Measurements from ENCODE around the gene SPRR2F. TPM values are rescaled to one million over a fixed set of nuclear protein-coding genes. Genes with fewer than 3 reads are reported as not detected.

The SPRR2F gene
- total and polyA plus RNA-seq, 8 donors: 0.63 TPM; not detected in 7

DNA sequence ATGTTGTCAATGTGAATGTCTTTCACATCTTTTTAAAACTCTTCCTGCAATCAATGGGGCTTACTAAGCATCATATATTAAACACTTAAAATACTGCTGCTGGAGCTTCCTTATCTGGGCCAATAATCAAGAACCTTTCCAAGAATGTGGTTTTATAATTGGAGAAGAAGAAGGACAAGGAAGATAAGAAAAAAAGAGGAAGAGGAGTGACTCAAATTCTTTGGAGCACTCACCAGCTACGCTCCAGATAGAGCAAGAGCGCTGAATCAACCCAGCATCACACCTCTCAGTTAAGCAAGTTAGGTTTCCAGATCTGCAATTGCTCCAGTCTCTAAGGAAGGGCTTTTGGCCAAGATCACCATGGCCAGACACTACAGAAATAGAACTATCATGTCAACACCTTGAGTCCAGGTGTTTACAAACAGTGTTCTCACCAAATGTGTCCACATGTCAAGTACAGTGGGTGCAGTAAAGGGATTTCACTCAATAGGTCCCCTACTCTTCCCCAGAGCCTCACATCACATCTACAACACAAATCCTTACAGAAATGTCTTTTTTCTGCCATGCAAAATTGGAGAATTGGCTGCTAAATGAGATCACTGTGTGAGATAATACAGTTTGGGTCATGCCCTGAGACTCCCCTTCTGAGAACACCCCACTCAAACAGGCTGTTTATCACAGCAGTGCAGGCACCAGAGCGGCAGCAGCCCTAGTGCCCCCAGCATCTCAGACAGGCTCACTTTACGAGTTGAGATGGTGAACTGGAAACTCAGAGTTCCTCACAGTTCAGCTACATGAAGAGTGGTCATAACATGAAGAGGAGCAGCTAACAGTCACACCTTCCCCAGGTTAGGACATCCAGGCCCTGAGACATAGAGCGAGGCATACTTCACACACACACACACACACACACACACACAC, 40.2 kb downstream of the SPRR2F start:
- Histone ChIP-seq H3K4me1 (no peaks in the 10 kb centered on the region), H3K36me3 (no peaks in the 10 kb centered on the region), H3K4me3 (no peak overlapping the region), H3K9me3 (no peaks in the 10 kb centered on the region), H3K27ac (no peak overlapping the region), H3K27me3 (no peaks in the 10 kb centered on the region)
- TF ChIP-seq, protein P1, sequence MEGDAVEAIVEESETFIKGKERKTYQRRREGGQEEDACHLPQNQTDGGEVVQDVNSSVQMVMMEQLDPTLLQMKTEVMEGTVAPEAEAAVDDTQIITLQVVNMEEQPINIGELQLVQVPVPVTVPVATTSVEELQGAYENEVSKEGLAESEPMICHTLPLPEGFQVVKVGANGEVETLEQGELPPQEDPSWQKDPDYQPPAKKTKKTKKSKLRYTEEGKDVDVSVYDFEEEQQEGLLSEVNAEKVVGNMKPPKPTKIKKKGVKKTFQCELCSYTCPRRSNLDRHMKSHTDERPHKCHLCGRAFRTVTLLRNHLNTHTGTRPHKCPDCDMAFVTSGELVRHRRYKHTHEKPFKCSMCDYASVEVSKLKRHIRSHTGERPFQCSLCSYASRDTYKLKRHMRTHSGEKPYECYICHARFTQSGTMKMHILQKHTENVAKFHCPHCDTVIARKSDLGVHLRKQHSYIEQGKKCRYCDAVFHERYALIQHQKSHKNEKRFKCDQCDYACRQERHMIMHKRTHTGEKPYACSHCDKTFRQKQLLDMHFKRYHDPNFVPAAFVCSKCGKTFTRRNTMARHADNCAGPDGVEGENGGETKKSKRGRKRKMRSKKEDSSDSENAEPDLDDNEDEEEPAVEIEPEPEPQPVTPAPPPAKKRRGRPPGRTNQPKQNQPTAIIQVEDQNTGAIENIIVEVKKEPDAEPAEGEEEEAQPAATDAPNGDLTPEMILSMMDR (IDR thresholded peaks at IDR 0.05): no peak
- DNase-seq (no peak), ATAC-seq (no peak)
- intact Hi-C loops (cut with DNase I): no loop called here

DNA sequence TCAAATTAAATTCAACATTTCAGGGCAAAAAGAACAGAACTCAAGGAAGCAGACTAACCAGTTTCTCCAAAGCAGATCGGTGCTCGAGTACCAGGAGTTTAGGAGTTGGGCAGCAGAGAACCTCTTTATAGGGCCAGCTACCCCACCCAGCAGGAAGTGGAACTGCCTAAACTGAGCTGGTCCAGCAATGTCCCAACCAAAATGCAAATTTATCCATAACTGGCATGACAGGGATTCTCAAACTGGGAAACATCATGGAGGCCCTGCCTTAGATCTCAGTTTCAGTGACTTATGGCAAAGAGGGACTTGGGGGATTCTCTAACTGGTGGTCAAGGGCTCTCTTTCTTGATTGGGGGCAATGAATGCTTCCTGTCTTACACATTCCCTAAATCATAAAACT, 41.8 kb downstream of the SPRR2F start, which contains the start of gene SPRR2B:
Gene SPRR2B, minus strand, starts transcription at position 101 of the 400 bp plus-strand sequence. CDS start 772 bp downstream, outside the sequence.
- intact Hi-C loops (cut with DNase I): no loop called here
- H3K27me3 ChIP-seq: no peaks in the 10 kb centered on the region
- no peak within 1 kb of the TSS for H3K4me3 ChIP-seq
- TF ChIP-seq, protein P1 (IDR thresholded peaks at IDR 0.05): no peak
- H3K9me3 ChIP-seq: no peaks in the 10 kb centered on the region
- H3K4me1 ChIP-seq: no peaks in the 10 kb centered on the region
- no peak for DNase-seq
- ATAC-seq: no peak
- no peaks in the 10 kb centered on the region for H3K36me3 ChIP-seq
- no peak within 1 kb of the TSS for H3K27ac ChIP-seq

DNA sequence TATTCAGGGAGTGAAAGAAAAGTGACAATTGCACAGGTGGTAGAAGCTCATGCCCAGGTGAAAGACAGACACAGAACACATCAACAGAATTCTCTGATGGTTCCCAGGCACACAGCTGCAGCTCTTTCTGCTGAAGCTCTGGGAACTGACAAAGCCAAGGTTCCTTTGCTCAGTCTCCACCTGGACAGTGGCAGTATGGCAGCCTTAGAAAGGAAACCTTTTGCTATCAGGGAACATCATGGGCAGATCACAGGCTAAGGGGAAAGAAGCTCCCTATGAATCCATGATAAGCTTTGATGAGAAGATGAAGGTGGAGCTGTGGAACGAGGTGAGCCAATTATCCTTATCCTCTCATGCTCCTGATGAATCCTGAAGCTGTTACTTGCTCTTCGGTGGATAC, 43.1 kb downstream of the SPRR2F start:
- Histone ChIP-seq H3K4me3 (no peak overlapping the region), H3K36me3 (no peaks in the 10 kb centered on the region), H3K27me3 (no peaks in the 10 kb centered on the region), H3K27ac (no peak overlapping the region), H3K4me1 (no peaks in the 10 kb centered on the region), H3K9me3 (no peaks in the 10 kb centered on the region)
- TF ChIP-seq, protein P1 (IDR thresholded peaks at IDR 0.05): no peak
- no peak for DNase-seq
- no peak for ATAC-seq
- intact Hi-C loops (cut with DNase I): no loop called here

Other genes starting within 250 kb of the SPRR2F start
- gene SMCP, start 235.2 kb downstream of the SPRR2F start, total RNA-seq: not detected
- not detected for gene SMCP, start 235.2 kb downstream of the SPRR2F start, polyA plus RNA-seq (ENCODE audit: insufficient read length in 6 of 6)
- under 1 TPM in 1 of 2 donors, not detected in 1; 0.12 TPM for gene IVL, start 205.0 kb downstream of the SPRR2F start, total RNA-seq
- gene IVL, start 205.0 kb downstream of the SPRR2F start, polyA plus RNA-seq (ENCODE audit: insufficient read length in 6 of 6): not detected
- gene SPRR5, start 166.3 kb downstream of the SPRR2F start, total RNA-seq: not detected
- not detected for gene SPRR5, start 166.3 kb downstream of the SPRR2F start, polyA plus RNA-seq (ENCODE audit: insufficient read length in 6 of 6)
- not detected for gene SPRR4, start 142.9 kb downstream of the SPRR2F start, total RNA-seq
- not detected for gene SPRR4, start 142.9 kb downstream of the SPRR2F start, polyA plus RNA-seq (ENCODE audit: insufficient read length in 6 of 6)
- gene SPRR1A, start 129.4 kb downstream of the SPRR2F start, total RNA-seq: not detected
- gene SPRR1A, start 129.4 kb downstream of the SPRR2F start, polyA plus RNA-seq (ENCODE audit: insufficient read length in 6 of 6): not detected
- not detected for gene SPRR3, start 111.8 kb downstream of the SPRR2F start, total RNA-seq
- under 1 TPM in 4 of 6 donors, not detected in 2; 0.24 to 0.55 (median 0.29) TPM for gene SPRR3, start 111.8 kb downstream of the SPRR2F start, polyA plus RNA-seq (ENCODE audit: insufficient read length in 6 of 6)
- gene SPRR1B, start 82.3 kb downstream of the SPRR2F start, total RNA-seq: under 1 TPM in 1 of 2 donors, not detected in 1; 0.73 TPM
- gene SPRR1B, start 82.3 kb downstream of the SPRR2F start, polyA plus RNA-seq (ENCODE audit: insufficient read length in 6 of 6): under 1 TPM in 1 of 6 donors, not detected in 5; 0.24 TPM
- gene SPRR2D, start 72.4 kb downstream of the SPRR2F start, total RNA-seq: not detected
- gene SPRR2D, start 72.4 kb downstream of the SPRR2F start, polyA plus RNA-seq (ENCODE audit: insufficient read length in 6 of 6): not detected
- gene SPRR2A, start 56.0 kb downstream of the SPRR2F start, total RNA-seq: not detected
- gene SPRR2A, start 56.0 kb downstream of the SPRR2F start, polyA plus RNA-seq (ENCODE audit: insufficient read length in 6 of 6): not detected
- gene SPRR2B, start 41.9 kb downstream of the SPRR2F start, total RNA-seq: not detected
- gene SPRR2B, start 41.9 kb downstream of the SPRR2F start, polyA plus RNA-seq (ENCODE audit: insufficient read length in 6 of 6): not detected
- not detected for gene SPRR2E, start 19.0 kb downstream of the SPRR2F start, total RNA-seq
- gene SPRR2E, start 19.0 kb downstream of the SPRR2F start, polyA plus RNA-seq (ENCODE audit: insufficient read length in 6 of 6): not detected
- not detected for gene SPRR2G, start 37.4 kb upstream of the SPRR2F start, total RNA-seq
- gene SPRR2G, start 37.4 kb upstream of the SPRR2F start, polyA plus RNA-seq (ENCODE audit: insufficient read length in 6 of 6): not detected
- gene LELP1, start 89.9 kb upstream of the SPRR2F start, total RNA-seq: not detected
- not detected for gene LELP1, start 89.9 kb upstream of the SPRR2F start, polyA plus RNA-seq (ENCODE audit: insufficient read length in 6 of 6)
- not detected for gene PRR9, start 104.1 kb upstream of the SPRR2F start, total RNA-seq
- gene PRR9, start 104.1 kb upstream of the SPRR2F start, polyA plus RNA-seq (ENCODE audit: insufficient read length in 6 of 6): not detected
- gene LORICRIN, start 146.2 kb upstream of the SPRR2F start, total RNA-seq: not detected
- gene LORICRIN, start 146.2 kb upstream of the SPRR2F start, polyA plus RNA-seq (ENCODE audit: insufficient read length in 6 of 6): not detected
- gene PGLYRP3, start 199.4 kb upstream of the SPRR2F start, total RNA-seq: not detected
- not detected for gene PGLYRP3, start 199.4 kb upstream of the SPRR2F start, polyA plus RNA-seq (ENCODE audit: insufficient read length in 6 of 6)
- not detected for gene PGLYRP4, start 235.3 kb upstream of the SPRR2F start, total RNA-seq
- not detected for gene PGLYRP4, start 235.3 kb upstream of the SPRR2F start, polyA plus RNA-seq (ENCODE audit: insufficient read length in 6 of 6)
- 1,000 to 10,000 TPM in 1 of 2 donors, 100 to 1,000 TPM in 1; 193 to 1,552 TPM for gene S100A9, start 244.3 kb upstream of the SPRR2F start, total RNA-seq
- gene S100A9, start 244.3 kb upstream of the SPRR2F start, polyA plus RNA-seq (ENCODE audit: insufficient read length in 6 of 6): 10 to 100 TPM; 17.0 to 45.0 (median 28.3) TPM

All from left lung (tissue), 10 donors.